Measurements from ENCODE around the gene MROH9. TPM values are rescaled to one million over a fixed set of nuclear protein-coding genes. Genes with fewer than 3 reads are reported as not detected.

MROH9 gene
- total RNA-seq, 1 donor from 2014 or later, result not detected

DNA sequence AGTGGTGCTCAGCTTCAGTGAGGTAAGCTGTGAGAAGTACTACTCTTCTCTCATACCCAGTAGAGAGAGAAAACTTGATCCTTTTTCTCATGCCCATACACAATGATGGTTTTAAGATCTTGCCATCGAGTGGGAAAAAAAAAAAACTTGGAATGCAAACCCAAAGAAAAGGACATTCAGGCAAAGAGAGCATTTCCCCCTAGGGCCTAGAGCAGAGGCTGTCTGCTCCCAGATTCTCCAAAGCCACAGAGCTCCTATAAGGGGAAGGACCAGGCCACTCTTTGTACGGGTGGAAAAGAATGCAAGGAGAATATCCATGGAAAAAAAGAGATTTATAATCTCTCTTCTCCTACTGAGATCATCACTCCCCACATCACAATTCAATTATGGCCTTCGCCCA is 34.9 kb downstream of the MROH9 start:
- DNase-seq, result no peak

GRCh38 chr1:170978371-170978910 is 43.1 kb downstream of the MROH9 start:
- DNase-seq, result no peak

- DNase-seq, result no peak
Measured at GRCh38 chr1:170985406-170985805, 50.1 kb downstream of the MROH9 start.

- no peak for DNase-seq
Measured at GRCh38 chr1:170986901-170987300, 51.6 kb downstream of the MROH9 start.

- DNase-seq, result no peak
Measured at GRCh38 chr1:170987424-170987823, 52.1 kb downstream of the MROH9 start.

DNA sequence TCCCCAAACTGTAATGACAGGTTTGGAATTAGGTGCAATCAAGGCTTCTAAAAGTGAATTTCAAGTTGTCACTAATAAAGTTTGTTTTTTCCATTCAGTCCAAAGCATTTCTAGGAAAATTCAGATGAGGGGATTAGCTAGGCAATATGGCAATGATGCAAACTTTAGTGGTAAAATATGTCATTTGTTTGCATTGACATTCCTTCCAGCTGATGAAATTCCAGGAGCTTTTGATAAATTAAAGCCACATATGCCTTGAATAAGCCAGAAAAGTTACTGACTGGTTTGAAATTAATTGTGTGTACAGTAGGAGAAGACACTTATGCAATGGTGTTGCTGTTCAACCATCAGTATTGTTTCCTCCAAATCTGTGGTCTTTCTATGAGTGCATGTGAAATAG is 57.8 kb downstream of the MROH9 start:
- DNase-seq, result no peak

DNA sequence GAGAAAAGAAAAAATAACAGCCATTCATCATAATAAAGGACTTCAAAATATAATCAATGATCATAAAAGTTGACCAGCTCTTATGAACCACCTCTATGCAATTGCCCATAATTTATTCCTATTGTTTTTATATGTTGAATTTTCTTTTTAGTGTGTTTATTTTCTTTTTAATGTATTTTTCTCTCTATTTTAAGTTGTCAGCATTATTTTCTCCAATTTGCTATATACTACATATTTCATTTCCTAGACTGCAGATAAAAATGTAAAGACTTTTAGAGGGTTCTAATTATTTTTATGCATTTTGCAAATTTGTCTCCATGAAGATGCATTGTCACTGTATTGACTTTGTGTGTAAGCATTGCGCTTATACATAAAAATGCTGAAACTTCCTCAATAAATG is 58.4 kb downstream of the MROH9 start:
- no peak for DNase-seq

DNA sequence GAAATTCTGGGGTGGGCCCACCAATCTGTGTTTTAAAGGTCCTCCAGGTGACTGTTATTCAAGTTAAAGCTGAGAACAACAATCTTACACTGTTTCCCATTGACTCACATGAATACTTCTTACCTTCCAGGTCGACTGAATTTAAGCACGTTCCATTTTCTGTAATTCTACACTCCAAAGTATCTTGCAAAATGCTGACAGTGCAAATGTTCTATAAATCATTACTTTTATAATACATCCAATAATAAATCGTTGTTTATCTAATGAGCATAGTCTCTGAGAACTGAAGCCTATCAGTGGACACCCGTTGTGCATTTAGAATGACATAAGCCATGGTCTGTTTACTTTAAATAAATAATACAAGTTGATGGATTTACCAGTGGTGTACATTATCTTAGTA is 79.5 kb downstream of the MROH9 start:
- no peak for DNase-seq

GRCh38 chr1:171017426-171017825 is 82.1 kb downstream of the MROH9 start:
- no peak for DNase-seq

GRCh38 chr1:171019971-171020370 is 84.6 kb downstream of the MROH9 start:
- no peak for DNase-seq

DNA sequence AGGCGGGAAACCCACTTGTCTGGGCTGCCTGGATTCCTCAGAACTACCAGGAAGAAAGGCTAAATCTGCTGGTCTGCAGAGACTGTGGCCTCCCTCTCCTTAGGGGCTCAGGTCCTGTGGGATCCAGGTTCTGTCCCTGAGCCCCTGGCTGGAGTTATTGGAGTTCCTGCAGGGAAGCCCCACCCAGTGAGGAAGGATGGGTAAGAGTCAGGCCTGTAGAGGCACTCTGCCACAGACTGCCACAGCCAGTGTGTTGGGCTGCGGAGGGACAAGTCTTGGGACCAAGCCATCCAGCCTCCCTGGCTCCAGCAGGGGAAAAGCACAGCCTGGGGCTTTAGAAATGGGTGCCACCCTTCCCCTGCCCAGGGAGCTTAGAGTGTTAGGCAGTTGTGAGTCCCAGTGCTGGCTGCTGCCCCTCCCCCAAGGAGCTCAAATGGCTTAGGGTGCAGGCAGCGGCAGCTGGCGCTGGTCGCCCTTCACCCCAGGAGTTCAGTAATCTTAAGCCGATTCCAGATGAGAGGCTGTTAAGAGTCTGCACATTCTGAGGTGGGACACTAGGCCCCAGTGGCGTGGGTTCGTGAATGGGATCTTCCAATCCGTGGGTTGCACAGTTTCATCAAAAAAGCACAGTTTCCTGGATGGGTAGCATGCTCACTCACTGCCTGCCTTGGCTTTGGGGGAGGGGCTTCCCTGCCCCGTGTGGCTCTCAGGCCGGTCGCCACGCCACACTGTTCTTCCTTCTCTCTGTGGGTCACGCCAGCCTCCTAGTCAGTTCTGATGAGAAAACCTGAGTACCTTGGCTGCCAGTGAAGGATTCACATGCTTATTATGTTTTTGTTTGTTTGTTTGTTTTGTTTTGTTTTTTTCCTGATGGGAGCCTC is 97.7 kb downstream of the MROH9 start:
- no peak for DNase-seq

- DNase-seq, result no peak
Measured at GRCh38 chr1:171037626-171038025, 102.3 kb downstream of the MROH9 start.

DNA sequence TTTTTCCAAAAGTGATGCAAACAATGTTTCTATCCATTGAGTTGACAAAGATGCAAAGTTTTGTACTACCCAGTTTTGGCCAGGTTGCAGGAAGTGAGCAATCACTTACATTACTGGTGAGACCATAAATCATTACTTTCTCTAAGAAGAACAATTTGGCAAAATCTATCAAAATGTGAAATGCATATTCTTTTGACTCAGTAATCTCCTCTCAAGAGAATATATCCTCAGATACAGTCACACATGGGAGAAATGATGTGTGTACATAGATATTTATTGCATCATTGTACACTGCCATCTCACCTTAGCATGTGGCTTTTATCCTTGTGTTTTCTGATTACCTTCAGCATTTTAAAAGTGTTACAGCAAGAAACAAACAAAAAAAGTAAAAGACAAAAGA is 103.0 kb downstream of the MROH9 start:
- no peak for DNase-seq

DNA sequence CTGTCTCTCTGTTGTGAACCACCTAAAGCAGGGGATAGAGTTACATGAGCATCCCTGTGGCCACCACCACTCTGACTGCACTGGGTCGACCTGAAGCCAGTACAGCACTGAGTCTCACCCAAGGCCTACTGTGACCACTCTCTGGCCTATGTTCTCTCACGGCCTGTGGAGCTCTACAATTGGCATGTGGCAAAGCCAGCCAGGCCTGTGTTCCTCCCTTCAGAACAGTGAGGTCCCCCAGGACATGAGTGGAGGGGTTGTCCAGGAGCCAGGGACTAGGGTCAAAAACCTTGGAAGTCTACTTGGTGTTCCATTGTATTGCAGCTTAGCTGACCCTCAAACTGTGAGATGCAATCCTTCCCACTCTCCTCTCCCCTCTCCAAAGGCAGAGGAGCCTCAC is 112.7 kb downstream of the MROH9 start:
- no peak for DNase-seq

DNA sequence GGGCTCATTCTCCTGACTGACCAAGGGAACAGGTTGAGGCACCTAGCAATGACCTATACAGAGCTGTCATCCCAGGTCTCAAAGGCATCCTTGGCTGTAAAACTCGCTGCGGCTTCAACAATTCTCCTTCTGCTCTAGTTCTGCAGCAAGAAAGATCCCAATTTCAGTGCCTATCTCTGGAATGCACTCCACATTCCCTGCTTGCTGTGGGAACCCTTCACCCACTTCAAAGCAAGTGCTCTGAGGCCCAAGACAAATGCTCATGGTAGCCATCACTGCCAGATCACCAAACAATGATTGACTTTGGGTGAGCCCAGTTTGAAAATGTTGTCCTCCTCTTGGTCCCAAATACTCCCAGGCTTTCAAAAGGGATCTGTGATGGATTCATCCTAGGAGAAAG is 117.6 kb downstream of the MROH9 start:
- DNase-seq, result no peak

GRCh38 chr1:171055966-171056643 is 120.8 kb downstream of the MROH9 start:
- DNase-seq, result no peak

GRCh38 chr1:171061425-171062143 is 126.2 kb downstream of the MROH9 start:
- no peak for DNase-seq

GRCh38 chr1:171062902-171063301 is 127.6 kb downstream of the MROH9 start:
- DNase-seq, result no peak

- no peak for DNase-seq
Measured at GRCh38 chr1:171075041-171075440, 139.7 kb downstream of the MROH9 start.

GRCh38 chr1:171081314-171081753 is 146.0 kb downstream of the MROH9 start:
- no peak for DNase-seq

- DNase-seq, result peak; percentile 1
Measured at GRCh38 chr1:171081763-171082201, 146.4 kb downstream of the MROH9 start.

- no peak for DNase-seq
Measured at GRCh38 chr1:171082606-171083005, 147.3 kb downstream of the MROH9 start.

DNA sequence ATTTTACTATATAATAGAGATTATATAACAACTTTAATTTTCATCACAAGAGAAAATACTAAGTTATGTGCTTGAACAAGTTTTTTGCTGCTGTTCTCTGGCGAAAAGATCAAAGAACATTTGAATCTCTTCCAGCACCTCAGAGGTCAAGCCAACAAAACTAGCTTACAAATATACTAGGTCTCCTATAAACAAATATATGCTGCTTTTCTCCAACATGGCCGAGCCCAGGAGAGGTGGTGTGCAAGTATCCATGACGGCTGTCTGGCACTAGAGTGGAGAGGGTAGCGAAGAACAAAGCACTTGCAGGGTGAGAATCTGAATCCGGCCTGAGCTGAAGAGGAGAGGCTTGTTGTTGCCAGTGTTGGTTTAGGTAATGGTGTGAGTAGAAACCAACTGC is 147.9 kb downstream of the MROH9 start:
- DNase-seq, result no peak

Measured in occipital lobe (tissue), 2 donors.